Natural killer cell (primary cell): ENCODE measurements around the gene BAHCC1. TPM values are rescaled to one million over a fixed set of nuclear protein-coding genes. Genes with fewer than 3 reads are reported as not detected.

ENCODE experiments used
- ATAC-seq, 3 donors: fragments of 150-1000 bp in 2 of 3; fragments of 200-7000 bp in 1 of 3; cut with Tn5 transposase; 1 replicate in 1 of 3; 2 replicates in 2 of 3; pipeline ENCODE4 v1.10.0; 2021; ENCODE audit warnings: mild to moderate bottlenecking in 2 of 3, moderate library complexity in 2 of 3
- DNase-seq, 2 donors: peaks; one replicate each; pipeline versions ENCODE4 v3.0.0 to v3.0.0-alpha.2; 2013 to 2021; ENCODE audit warnings: mixed read lengths in 1 of 2
- H3K27ac ChIP-seq: one replicate; pipeline ENCODE4 v1.5.1; 2013; ENCODE audit warnings: mild to moderate bottlenecking, low read length
- H3K27me3 ChIP-seq: one replicate; pipeline ENCODE4 v1.6.1; 2013; ENCODE audit warnings: low read length; ENCODE audit not compliant: control insufficient read depth, insufficient read depth
- H3K36me3 ChIP-seq: one replicate; pipeline ENCODE4 v1.6.1; 2013; ENCODE audit warnings: low read length; ENCODE audit not compliant: control insufficient read depth, insufficient read depth
- H3K4me1 ChIP-seq: one replicate; pipeline ENCODE4 v1.6.1; 2013; ENCODE audit warnings: low read length; ENCODE audit not compliant: control insufficient read depth, insufficient read depth
- H3K4me3 ChIP-seq: one replicate; pipeline ENCODE4 v1.5.1; 2013; ENCODE audit warnings: low read length
- H3K9me3 ChIP-seq: one replicate; pipeline ENCODE4 v1.6.1; 2013; ENCODE audit warnings: low read length; ENCODE audit not compliant: control insufficient read depth, insufficient read depth
- H3K27ac Mint-ChIP-seq, 2 donors: one replicate each; pipeline ENCODE4 v1.8.0; 2022; ENCODE audit warnings: mild to moderate bottlenecking in 2 of 2, mixed read lengths in 2 of 2, moderate library complexity in 1 of 2
- H3K27me3 Mint-ChIP-seq, 2 donors: one replicate each; pipeline ENCODE4 v1.8.0; 2022; ENCODE audit warnings: low read depth in 2 of 2, mixed read lengths in 2 of 2
- H3K36me3 Mint-ChIP-seq: one replicate; pipeline ENCODE4 v1.8.0; 2022; ENCODE audit warnings: mixed read lengths
- H3K4me1 Mint-ChIP-seq, 2 donors: one replicate each; pipeline ENCODE4 v1.8.0; 2022; ENCODE audit warnings: mixed read lengths in 2 of 2
- H3K4me3 Mint-ChIP-seq: one replicate; pipeline ENCODE4 v1.8.0; 2022; ENCODE audit warnings: mild to moderate bottlenecking, moderate library complexity, mixed read lengths
- H3K9me3 Mint-ChIP-seq, 2 donors: one replicate each; pipeline ENCODE4 v1.8.0; 2022; ENCODE audit warnings: mixed read lengths in 2 of 2
- WGBS: methylation state at CpG from one replicate; pipeline ENCODE4 v1.1.7; 2013; ENCODE audit warnings: missing lambda C conversion rate; ENCODE audit not compliant: insufficient coverage; 5-methylcytosine and 5-hydroxymethylcytosine counted together
- intact Hi-C: fragments of 100-400 bp; cut with micrococcal nuclease; formaldehyde crosslinking; loops from one replicate; pipeline ENCODE4 v1.14.2; 2022
- total RNA-seq, 4 donors: library from RNA; stranded (reverse); fragments of 120-200 nt in 1 of 4; gene quantifications; one replicate each; pipeline versions ENCODE4 v1.2.3 to v1.2.4, GENCODE V29; 2013 to 2022
- TF ChIP-seq, protein P1 (sequence below): fragments of 200-600 bp; IDR thresholded peaks from one replicate; pipeline ENCODE4 v1.8.0; 2022; ENCODE audit warnings: antibody characterized with exemption

The BAHCC1 gene
- total RNA-seq, 3 donors from 2014 or later (not counting 1 experiment from before 2014, with no cell fraction given) = 2.9 to 17.3 (median 5.7) TPM

DNA sequence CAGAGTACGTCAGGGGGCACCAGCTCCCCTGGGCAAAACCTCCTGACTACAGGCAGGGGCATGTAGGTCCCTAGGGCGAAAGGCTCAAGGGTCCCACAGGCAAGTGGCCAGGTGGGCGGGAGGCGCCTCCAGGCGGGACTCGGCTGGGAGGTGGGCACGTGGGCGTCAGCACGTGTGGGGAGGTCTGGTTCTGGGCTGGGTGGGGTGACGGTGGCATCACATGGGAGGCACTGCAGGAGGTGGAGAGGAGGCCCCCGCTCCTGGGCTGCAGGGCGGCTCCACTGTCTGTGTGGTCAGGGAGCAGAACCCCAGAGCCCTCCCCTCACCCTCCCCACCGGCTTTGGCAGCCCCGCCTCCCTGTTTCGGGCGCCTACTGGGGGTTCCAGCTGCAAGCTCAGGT is 64.6 kb downstream of the BAHCC1 start:
- no peak overlapping the region for H3K4me3 Mint-ChIP-seq
- TF ChIP-seq, protein P1, sequence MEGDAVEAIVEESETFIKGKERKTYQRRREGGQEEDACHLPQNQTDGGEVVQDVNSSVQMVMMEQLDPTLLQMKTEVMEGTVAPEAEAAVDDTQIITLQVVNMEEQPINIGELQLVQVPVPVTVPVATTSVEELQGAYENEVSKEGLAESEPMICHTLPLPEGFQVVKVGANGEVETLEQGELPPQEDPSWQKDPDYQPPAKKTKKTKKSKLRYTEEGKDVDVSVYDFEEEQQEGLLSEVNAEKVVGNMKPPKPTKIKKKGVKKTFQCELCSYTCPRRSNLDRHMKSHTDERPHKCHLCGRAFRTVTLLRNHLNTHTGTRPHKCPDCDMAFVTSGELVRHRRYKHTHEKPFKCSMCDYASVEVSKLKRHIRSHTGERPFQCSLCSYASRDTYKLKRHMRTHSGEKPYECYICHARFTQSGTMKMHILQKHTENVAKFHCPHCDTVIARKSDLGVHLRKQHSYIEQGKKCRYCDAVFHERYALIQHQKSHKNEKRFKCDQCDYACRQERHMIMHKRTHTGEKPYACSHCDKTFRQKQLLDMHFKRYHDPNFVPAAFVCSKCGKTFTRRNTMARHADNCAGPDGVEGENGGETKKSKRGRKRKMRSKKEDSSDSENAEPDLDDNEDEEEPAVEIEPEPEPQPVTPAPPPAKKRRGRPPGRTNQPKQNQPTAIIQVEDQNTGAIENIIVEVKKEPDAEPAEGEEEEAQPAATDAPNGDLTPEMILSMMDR = no peak
- Histone ChIP-seq H3K27ac (no peak overlapping the region), H3K9me3 (no peaks in the 10 kb centered on the region), H3K4me1 (peaks cover 46% of the 10 kb centered on the region), H3K36me3 (no peaks in the 10 kb centered on the region), H3K27me3 (peaks cover 15% of the 10 kb centered on the region), H3K4me3 (no peak overlapping the region)
- H3K4me1 Mint-ChIP-seq = peaks cover 14 to 36% of the 10 kb centered on the region in 2 donors
- ATAC-seq (no peak), DNase-seq (no peak)
- no peaks in the 10 kb centered on the region for H3K36me3 Mint-ChIP-seq
- WGBS = 54% methylated on average over 13 of the region's 16 CpGs
- intact Hi-C loops = no loop called here
- H3K9me3 Mint-ChIP-seq = no peaks in the 10 kb centered on the region
- H3K27ac Mint-ChIP-seq = no peak overlapping the region
- peaks cover 0 to 16% of the 10 kb centered on the region in 2 donors for H3K27me3 Mint-ChIP-seq

DNA sequence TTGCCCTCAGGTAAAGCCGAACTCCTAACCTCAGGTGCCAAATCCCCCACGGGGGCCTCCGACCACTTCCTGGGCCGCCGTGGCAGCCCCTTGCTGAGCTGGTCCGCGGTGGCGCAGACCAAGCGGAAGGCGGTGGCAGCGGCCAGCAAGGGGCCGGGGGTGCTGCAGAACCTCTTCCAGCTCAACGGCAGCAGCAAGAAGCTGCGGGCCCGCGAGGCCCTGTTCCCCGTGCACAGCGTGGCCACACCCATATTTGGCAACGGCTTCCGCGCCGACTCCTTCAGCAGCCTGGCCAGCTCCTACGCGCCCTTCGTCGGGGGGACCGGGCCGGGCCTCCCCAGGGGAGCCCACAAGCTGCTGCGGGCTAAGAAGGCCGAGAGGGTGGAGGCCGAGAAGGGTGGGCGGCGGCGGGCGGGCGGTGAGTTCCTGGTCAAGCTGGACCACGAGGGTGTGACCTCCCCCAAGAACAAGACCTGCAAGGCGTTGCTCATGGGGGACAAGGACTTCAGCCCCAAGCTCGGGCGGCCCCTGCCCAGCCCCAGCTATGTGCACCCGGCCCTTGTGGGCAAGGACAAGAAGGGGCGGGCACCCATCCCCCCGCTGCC is 65.7 kb downstream of the BAHCC1 start:
- Mint-ChIP-seq H3K36me3 (no peaks in the 10 kb centered on the region), H3K27ac (no peak overlapping the region), H3K9me3 (no peaks in the 10 kb centered on the region), H3K4me3 (peak overlapping the region; percentile 17), H3K27me3 (peaks cover 0 to 12% of the 10 kb centered on the region in 2 donors), H3K4me1 (peaks cover 5 to 25% of the 10 kb centered on the region in 2 donors)
- Histone ChIP-seq H3K27me3 (peaks cover 7% of the 10 kb centered on the region), H3K36me3 (no peaks in the 10 kb centered on the region), H3K9me3 (no peaks in the 10 kb centered on the region), H3K4me3 (no peak overlapping the region), H3K27ac (no peak overlapping the region), H3K4me1 (peaks cover 35% of the 10 kb centered on the region)
- WGBS = 29% methylated on average over 43 of the region's 43 CpGs
- TF ChIP-seq, protein P1 = no peak
- ATAC-seq (peak in 2 of 3 donors; percentile 56 to 65), DNase-seq (peak in 1 of 2 donors; percentile 38)
- intact Hi-C loops = no loop called here

DNA sequence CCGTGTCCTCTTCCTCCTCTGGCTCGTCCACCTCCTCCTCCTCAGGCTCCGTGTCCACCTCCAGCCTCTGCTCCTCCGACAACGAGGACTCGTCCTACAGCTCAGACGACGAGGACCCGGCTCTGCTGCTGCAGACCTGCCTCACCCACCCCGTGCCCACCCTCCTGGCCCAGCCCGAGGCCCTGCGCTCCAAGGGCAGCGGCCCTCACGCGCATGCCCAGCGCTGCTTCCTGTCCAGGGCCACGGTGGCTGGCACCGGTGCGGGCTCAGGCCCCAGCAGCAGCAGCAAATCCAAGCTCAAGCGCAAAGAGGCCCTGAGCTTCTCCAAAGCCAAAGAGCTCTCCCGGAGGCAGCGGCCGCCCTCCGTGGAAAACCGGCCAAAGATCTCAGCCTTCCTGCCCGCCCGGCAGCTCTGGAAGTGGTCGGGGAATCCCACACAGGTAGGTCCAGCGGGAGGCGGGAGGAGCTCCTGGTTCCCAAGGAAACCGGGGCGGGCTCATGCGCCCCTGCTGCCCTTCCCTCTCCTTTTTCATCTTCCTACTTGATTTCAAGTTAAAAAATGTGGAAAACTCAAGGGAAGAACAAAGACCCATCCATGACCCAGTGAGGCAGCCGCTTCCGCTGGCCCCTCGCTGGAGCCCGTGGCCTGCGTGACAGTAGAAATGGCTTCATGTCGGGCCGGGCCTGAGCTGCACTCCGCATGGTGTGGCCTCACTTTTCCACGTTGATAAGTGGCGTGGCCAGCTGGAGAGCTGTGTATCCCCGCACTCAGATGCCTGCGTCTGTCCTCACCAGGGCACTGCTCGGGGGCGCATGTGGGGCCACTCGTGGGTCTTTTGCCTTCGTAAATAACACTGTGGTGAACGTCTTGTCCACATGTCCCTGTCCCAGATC is 66.6 kb downstream of the BAHCC1 start:
- Histone ChIP-seq H3K36me3 (no peaks in the 10 kb centered on the region), H3K4me3 (no peak overlapping the region), H3K27me3 (peaks cover 4% of the 10 kb centered on the region), H3K9me3 (no peaks in the 10 kb centered on the region), H3K4me1 (peaks cover 27% of the 10 kb centered on the region), H3K27ac (no peak overlapping the region)
- H3K36me3 Mint-ChIP-seq = no peaks in the 10 kb centered on the region
- peaks cover 0 to 17% of the 10 kb centered on the region in 2 donors for H3K4me1 Mint-ChIP-seq
- H3K9me3 Mint-ChIP-seq = no peaks in the 10 kb centered on the region
- no peak for DNase-seq
- ATAC-seq = no peak
- no peak overlapping the region for H3K4me3 Mint-ChIP-seq
- TF ChIP-seq, protein P1 = no peak
- H3K27ac Mint-ChIP-seq = no peak overlapping the region
- H3K27me3 Mint-ChIP-seq = peaks cover 0 to 9% of the 10 kb centered on the region in 2 donors
- intact Hi-C loops = no loop called here
- WGBS = 87% methylated on average over 50 of the region's 50 CpGs
